Glomerular visceral epithelial cell (primary cell): ENCODE measurements around the gene NAA16.

Experiments
- DNase-seq: peaks from one replicate; pipeline ENCODE4 v3.0.0-alpha.2; 2016; ENCODE audit errors: extremely low spot score

The NAA16 gene

GRCh38 chr13:41304551-41304950, 6.5 kb upstream of the NAA16 start:
- no peak for DNase-seq

DNA sequence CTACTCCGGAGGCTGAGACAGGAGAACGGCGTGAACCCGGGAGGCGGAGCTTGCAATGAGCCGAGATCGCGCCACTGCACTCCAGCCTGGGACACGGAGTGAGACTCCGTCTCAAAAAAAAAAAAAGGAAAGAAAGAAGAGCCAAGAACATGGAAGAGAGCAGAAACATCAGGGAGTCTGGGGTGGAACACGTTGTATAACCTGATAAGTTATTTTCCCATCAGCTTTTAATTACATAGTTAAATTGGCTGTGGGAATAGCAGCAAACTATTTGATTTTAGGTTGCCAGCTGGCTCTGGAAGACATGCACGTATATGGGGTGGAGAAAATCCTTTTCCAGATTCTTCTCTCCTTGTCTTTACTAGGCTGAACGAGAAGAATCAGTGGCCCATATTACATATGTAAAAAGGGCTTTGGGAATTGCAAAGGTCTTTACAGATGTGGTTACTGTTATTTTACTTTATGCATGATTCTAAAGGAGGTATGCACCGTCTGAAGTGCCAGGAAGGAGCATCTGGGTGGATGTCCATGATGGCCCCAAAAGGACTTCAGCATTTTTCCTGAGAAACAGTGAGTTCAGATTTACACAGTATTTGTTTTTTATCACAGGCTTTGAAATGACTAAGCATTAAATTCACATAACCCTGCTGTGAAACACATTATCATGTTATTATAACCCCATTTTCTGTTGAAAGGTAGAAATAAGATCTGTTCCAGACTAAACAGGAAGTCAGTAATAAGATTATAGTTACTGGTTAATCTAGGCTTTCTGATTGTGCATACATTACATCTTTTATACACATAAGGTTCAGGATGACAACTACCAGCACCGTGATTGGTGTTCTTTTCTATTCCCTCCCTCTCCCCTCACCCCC, 4.6 kb upstream of the NAA16 start:
- no peak for DNase-seq

DNA sequence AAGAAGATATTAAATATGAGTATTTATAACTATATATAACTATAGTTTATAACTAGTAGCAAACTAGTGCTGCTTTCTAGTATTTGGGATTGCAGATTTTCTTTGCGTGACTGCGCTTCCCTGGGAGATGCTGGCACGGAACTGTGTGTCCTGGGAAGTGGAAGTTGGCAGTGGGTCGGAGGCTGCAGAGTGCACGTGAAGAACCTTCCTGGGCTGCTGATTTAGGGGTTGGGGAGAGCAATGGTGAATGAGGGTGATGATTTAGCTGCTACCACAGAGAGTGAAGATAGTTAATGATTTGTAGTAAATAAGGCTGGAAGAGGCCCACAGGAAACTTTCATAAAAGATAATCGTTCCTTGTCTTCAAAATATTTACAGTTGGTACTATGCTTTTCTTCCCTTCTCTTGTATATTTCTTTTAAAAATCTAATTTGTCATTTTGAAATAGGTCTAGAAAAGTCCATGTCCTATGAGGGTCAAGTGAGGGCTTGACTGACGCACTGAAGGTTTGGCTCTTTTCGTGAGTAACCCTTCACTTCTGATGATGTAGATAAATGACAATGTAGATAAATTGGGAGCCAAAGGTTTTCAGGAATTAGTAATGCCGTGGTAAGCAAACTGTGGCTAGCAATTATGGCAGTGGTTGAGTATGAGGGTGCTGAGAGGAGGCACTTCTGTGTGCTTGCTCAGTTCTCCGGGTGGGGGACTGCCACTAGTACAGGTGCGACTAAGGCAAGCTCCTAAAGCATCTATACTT, 3.0 kb upstream of the NAA16 start:
- peak; percentile 5 for DNase-seq

GRCh38 chr13:41311406-41312175, 524 bp downstream of the NAA16 start:
- DNase-seq = peak; percentile 42

DNA sequence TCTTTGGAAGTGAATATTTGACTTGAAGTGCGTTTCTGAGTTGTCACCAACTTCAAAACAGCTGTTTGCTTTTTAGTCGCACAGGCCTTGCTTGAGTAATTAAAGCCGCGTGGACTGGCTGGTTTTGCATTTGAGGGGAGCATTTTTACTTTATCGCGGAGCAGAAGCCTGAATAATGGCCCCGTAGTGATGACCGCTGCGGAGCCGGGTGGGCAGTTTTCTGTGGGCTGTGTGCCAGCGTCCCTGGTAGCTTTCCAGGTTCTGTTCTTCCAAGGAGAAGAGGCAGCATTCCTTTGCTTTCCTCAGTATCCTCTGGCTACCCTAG, 1.1 kb downstream of the NAA16 start:
- DNase-seq = peak; percentile 54

- DNase-seq = no peak
These were observed 2.0 kb downstream of the NAA16 start for GRCh38 chr13:41313117-41313516.

DNA sequence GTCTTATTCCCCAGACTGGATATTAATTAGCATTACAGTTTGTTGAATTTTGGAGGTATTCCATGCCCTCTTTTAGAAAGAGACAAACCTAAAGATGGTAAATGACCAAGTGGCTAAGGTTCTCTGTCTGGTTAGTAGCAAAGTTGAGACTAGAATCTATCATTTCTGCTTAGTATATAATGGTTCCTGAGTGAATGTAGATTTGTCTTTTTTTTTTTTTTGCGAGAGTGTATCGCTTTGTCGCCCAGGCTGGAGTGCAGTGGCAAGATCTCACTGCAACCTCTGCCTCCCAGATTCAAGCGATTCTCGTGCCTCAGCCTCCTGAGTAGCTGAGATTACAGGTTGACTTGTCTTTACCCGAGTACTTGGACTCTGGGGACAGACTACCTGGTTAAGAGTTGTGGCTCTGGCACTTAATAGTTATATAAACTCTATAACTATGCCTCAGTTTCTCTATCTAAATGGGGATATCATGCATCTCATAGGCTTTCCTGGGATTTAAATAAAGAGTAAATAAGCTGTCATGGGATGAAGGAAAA, 2.7 kb downstream of the NAA16 start:
- no peak for DNase-seq

DNA sequence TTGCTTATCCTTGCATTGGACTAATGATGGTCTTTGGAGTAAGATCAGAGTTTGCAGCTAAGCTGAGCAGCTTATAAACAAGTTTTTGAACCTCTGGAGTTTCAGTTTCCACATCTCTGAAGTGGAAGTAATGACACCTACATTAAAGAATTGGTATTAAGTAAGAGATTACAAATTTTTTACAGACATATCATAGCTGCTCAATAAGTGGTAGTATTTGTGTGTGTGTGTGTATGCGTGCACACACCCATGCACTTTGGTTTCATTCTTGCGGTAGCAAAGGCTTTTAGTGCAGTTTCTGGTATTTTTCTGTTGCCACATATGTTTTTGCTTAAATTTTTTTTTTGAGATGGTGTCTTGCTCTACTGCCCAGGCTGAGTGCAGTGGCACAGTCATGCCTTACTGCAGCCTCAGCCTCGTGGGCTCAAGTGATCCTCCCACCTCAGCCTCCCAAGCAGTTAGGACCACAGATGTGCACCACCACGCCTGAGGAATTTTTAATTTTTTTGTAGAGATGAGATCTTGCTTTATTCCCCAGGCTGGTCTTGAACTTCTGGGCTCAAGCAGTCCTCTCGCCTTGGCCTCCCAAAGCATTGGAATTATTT, 4.5 kb downstream of the NAA16 start:
- DNase-seq = no peak

DNA sequence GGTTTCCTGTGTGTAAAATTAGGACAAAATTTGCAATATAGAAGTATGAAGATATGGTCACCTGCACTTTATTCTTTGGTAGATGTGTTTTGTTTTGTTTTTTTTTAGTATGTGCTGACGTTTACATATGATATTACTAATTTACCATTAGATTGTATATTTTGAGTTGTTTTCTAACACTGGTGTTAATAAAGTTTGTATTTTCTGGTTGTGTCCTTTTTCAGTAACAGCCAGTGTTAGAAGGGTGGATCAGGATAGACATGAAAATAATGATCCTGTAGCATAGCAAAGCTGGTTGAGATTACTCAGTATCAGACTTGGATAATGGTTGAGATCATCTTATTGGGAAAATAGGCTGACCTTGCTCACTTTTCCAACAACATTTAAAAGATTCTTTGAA, 6.2 kb downstream of the NAA16 start:
- no peak for DNase-seq

DNA sequence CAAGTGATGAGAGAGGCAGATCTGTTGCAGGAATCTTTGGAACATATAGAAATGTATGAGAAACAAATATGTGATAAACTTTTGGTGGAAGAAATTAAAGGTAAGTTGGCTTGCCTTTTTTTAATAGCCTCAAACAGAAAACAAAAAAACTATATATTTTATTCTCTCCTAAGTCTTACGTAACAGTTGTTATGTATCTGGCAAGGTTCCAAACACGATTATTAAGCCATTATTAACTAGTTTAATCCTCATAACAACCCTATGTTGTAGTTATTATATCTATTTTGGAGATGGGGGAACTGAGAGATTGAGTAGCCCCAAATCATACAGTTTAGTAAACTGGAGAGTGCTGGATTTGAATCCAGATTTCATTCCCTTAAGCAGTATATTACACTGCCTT, 14.7 kb downstream of the NAA16 start:
- no peak for DNase-seq

GRCh38 chr13:41326661-41327060, 15.6 kb downstream of the NAA16 start:
- no peak for DNase-seq

- no peak for DNase-seq
These were observed 17.1 kb downstream of the NAA16 start for GRCh38 chr13:41327994-41328790.

- no peak for DNase-seq
These were observed 21.8 kb downstream of the NAA16 start for GRCh38 chr13:41332829-41333228.

DNA sequence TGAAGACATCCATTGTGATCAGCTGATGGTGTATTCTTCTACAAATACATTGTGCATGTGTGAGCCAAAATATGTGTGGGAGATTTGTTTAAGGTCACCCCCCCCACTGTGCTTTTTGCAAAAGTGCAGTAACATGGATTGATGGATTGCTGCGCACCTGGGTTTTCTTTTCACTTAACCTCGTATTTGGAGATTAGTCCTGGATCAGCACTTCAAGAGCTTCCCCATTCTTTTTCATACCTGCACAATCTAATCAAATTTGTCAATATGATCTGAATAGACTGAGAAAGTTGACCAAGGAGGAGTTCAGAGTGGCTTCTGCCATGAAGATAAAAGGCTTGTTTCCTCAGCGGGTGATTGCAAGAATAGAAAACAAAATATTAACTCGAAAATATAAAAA, 23.7 kb downstream of the NAA16 start:
- no peak for DNase-seq

DNA sequence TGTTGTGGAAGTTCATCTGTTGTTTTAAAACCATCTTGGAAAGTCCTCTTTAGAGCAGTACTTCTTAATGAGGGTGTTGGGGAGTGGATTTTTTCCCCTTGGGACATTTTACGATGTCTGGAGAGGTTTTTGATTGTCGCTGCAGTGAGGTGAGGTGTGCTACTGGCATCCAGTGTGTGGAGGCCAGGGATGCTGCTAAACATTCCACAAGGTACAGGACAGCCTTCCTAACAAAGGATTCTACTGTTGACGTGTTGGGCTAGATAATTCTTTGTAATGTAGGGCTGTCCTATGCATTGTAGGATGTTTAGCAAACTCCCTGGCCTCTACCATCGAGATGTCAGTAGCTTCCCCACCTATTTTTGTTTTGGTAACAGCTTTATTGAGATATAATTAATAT, 33.3 kb downstream of the NAA16 start:
- no peak for DNase-seq

DNA sequence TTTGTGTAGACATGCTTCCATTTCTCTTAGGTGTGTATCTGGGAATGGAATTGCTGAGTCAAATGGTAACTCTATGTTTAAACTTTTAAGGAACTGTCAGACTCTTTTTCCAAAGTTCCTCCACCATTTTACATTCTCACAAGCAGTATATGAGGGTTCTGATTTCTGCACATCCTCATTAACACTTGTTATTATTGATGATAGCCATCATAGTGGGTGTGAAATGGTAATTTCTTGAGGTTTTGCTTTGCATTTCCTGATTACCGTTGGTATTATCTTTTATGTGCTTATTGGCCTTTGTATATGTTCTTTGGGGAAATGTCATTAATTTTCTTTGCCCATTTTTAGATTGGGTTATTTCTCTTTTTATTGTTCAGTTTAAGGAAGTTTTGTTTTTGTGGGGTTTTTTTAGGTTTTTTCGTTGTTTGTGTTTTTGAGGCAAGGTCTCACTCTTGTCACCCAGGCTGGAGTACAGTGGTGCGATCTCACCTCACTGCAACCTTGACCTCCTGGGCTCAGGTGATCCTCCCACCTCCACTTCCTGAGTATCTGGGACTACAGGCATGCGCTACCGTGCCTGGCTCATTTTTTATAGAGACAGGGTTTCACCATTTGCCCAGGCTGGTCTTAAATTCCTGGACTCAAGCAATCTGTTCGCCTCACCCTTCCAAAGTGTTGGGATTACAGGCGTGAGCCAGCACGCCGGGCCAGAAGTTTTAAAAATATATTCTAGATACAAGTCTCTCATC, 34.3 kb downstream of the NAA16 start:
- DNase-seq = no peak

GRCh38 chr13:41345914-41346589, 35.0 kb downstream of the NAA16 start:
- no peak for DNase-seq

- peak; percentile 58 for DNase-seq
These were observed 42.1 kb downstream of the NAA16 start for GRCh38 chr13:41352935-41353840.

DNA sequence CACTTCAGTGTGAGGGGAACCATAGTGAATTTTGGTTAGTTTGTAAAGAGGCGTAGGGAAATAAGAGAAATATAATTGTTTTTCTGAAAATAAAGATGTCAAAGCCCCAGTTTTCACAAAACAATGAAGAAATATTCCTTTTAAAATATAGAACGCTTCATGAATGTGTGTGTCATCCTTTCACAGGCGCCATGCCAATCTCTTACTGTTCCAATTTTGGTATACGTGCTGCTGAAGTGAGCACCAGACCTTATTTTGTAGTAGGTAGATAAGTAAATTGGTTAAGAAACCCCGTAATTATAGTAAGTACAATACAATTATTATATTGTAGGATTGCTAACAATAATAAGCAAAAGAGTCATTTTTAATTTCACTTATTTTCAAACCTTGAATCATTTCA, 43.3 kb downstream of the NAA16 start:
- DNase-seq = no peak
